Vagina (tissue), 2 donors: ENCODE data around the gene DLGAP5.

Experiments
- CTCF ChIP-seq, 3 experiments: fragments of 450-650 bp in 2 of 3; fragments of 200-600 bp in 1 of 3; sonication (generic) in 1 of 3; IDR thresholded peaks; one replicate each; pipeline ENCODE4 v1.5.1; 2017 to 2019; ENCODE audit warnings: antibody characterized with exemption in 3 of 3, mild to moderate bottlenecking in 2 of 3, moderate library complexity in 2 of 3
- POLR2A ChIP-seq, 2 donors: fragments of 450-650 bp; IDR thresholded peaks; one replicate each; pipeline ENCODE4 v1.6.1; 2017; ENCODE audit warnings: antibody characterized with exemption in 2 of 2, mild to moderate bottlenecking in 2 of 2, moderate library complexity in 2 of 2

GRCh38 chr14:55221968-55222367 is 30.6 kb upstream of the DLGAP5 start:
- TF ChIP-seq CTCF (IDR thresholded peaks at IDR 0.05) (no peak), POLR2A (IDR thresholded peaks at IDR 0.05) (no peak)
